GM10266 (cell line): Measurements from ENCODE around the gene CCDC172.

ENCODE experiments used
- DNase-seq: peaks from one replicate; pipeline ENCODE4 v3.0.0; 2012; ENCODE audit errors: extremely low spot score
- CTCF ChIP-seq: IDR thresholded peaks from 2 replicates; pipeline ENCODE4 v1.5.1; 2012; ENCODE audit warnings: mild to moderate bottlenecking, low read depth; ENCODE audit not compliant: control insufficient read depth, insufficient read depth; ENCODE audit errors: missing control alignments

CCDC172 gene, protein sequence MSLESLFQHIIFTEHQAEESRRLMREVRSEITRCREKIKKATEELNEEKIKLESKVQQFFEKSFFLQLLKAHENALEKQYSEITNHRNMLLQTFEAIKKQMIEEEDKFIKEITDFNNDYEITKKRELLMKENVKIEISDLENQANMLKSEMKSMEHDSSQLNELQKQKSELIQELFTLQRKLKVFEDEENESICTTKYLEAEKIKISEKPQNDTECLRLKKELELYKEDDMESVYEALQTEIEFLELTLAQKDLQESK

GRCh38 chr10:116324227-116324950, at the start of gene CCDC172:
Gene CCDC172, plus strand, starts transcription at chr10:116324448. Its CDS starts 564 bp downstream, at chr10:116325012.
- DNase-seq = no peak
- TF ChIP-seq CTCF = no peak

DNA sequence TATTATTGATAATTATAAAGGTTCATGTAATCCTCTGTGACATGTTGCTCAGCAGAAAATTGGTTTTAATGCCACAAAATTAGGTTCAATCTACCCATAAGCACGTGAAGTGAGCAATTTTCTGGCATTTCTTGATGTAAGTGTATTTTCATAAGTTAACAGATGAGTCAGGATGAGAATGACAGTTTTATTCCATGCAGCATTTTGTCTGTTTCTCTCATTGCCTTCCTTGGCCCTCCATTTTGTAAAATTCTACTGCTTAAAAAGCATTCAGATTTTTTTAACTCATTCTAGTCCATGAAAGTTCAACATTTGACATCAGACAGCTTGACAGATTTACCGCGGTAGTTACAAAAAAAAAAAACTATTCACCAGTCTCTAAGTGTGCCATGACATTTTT, 47.3 kb upstream of the CCDC172 start:
- no peak for TF ChIP-seq CTCF
- no peak for DNase-seq

DNA sequence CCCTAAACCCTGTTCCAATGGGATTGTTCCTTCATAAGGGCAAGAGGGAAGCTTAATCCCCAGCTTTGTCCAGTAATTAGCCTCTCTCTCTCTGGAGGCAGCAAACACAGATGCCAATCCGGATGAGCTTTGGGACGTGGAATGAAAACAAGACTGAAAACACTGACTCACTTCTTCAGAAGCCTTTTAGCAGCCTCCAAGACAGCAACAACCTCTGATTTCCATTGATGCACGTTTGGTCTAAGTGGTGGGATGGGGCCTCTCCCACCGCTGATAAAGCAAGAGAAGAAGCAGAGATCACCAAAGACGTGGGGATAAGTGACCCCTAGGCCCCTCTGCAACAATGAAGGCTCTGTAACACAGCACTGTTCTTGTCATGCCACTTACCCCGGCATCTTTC, 45.4 kb upstream of the CCDC172 start:
- TF ChIP-seq CTCF = no peak
- no peak for DNase-seq

DNA sequence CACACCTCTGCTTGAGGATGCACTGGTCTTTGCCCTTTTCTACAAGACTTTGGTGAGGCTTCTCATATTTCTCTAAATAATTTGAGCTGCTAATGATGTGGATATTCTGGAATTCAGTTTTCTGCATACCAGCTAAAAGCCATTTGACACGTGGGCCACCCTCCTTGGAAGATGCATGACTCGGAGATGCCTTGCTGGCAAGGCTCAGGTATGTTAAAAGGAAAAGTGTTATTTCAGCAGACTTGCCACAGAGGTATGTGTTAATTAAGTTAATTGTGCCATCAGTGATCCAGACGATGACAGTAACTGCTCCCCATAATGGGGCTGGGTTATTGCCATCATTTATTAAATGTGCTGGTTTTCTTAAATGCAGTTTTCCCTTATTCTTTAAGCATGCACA, 42.5 kb upstream of the CCDC172 start:
- no peak for TF ChIP-seq CTCF
- DNase-seq = no peak

- no peak for DNase-seq
- no peak for TF ChIP-seq CTCF
Measured at GRCh38 chr10:116286626-116287200, 37.5 kb upstream of the CCDC172 start.

DNA sequence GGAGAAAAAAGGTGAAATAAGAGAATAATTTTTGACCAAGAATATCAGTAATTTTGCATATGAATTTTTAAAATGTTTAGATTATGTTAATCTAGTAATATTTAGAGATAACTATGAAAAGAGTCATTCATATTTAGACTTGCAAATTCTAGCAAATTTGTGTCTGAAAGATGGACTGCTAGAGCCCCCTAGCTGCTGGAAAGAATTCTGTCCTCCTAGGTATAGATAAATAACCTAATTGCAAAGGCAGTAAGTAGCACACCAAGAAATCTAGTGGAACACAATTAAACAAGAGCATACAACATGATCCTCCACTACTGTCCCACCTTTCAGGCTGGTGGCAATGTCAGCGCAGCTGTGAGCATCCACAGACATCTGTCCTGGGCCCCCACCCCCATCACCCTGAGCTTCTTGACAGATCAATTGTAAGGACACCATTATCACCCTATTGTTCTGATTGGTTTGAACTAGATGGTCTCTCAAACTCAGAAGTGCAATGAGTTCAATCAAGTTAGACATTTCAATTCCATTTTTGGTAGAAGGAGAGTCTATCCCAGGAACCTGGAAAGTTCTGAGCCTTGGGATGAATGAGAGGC, 36.2 kb upstream of the CCDC172 start:
- DNase-seq = no peak
- TF ChIP-seq CTCF = peak; percentile 59
